Measurements from ENCODE around the gene HESX1. TPM values are rescaled to one million over a fixed set of nuclear protein-coding genes. Genes with fewer than 3 reads are reported as not detected.

Gene HESX1
- total RNA-seq, 3 donors from 2014 or later (not counting 1 experiment from before 2014, with no cell fraction given) = 0.49 to 0.55 TPM; not detected in 1

- no peak for ATAC-seq
- no peaks in the 10 kb centered on the region for H3K9me3 Mint-ChIP-seq
- H3K27ac Mint-ChIP-seq = no peak overlapping the region
Observed at GRCh38 chr3:57233799-57234198, 34.0 kb upstream of the HESX1 start.

GRCh38 chr3:57230006-57230405 lies 30.2 kb upstream of the HESX1 start:
- Histone ChIP-seq H3K9me3 (ENCODE audit: control insufficient read depth, insufficient read depth, low read length) (no peaks in the 10 kb centered on the region), H3K36me3 (ENCODE audit: control insufficient read depth, insufficient read depth, low read length) (no peaks in the 10 kb centered on the region), H3K27ac (ENCODE audit: low read length) (no peak overlapping the region), H3K4me1 (ENCODE audit: control insufficient read depth, insufficient read depth, low read length) (peaks cover 15% of the 10 kb centered on the region), H3K27me3 (ENCODE audit: control insufficient read depth, insufficient read depth, low read length) (no peaks in the 10 kb centered on the region), H3K4me3 (ENCODE audit: low read length) (no peak overlapping the region)
- peak overlapping the region in 1 of 2 donors; percentile 85 for H3K27ac Mint-ChIP-seq
- ATAC-seq (no peak), DNase-seq (no peak)
- H3K4me3 Mint-ChIP-seq = no peak overlapping the region
- H3K9me3 Mint-ChIP-seq = no peaks in the 10 kb centered on the region
- no peaks in the 10 kb centered on the region for H3K27me3 Mint-ChIP-seq (ENCODE audit: low read depth in 2 of 2)
- TF ChIP-seq CTCF (IDR thresholded peaks at IDR 0.05) = no peak
- 95% methylated on average over 2 of the region's 2 CpGs for WGBS (ENCODE audit: insufficient coverage)
- no peaks in the 10 kb centered on the region for H3K36me3 Mint-ChIP-seq
- peaks cover 25% of the 10 kb centered on the region in 2 donors for H3K4me1 Mint-ChIP-seq
- intact Hi-C loops (cut with micrococcal nuclease) = no loop called here

More at GRCh38 chr3:57233799-57234198, 34.0 kb upstream of the HESX1 start:
- Histone ChIP-seq H3K4me3 (ENCODE audit: low read length) (no peak overlapping the region), H3K36me3 (ENCODE audit: control insufficient read depth, insufficient read depth, low read length) (peaks cover 12% of the 10 kb centered on the region), H3K27ac (ENCODE audit: low read length) (no peak overlapping the region), H3K27me3 (ENCODE audit: control insufficient read depth, insufficient read depth, low read length) (no peaks in the 10 kb centered on the region), H3K9me3 (ENCODE audit: control insufficient read depth, insufficient read depth, low read length) (no peaks in the 10 kb centered on the region), H3K4me1 (ENCODE audit: control insufficient read depth, insufficient read depth, low read length) (peaks cover 10% of the 10 kb centered on the region)
- WGBS (ENCODE audit: insufficient coverage) = no CpG with 5 or more reads among the region's 2 CpGs
- no peak for TF ChIP-seq CTCF (IDR thresholded peaks at IDR 0.05)
- intact Hi-C loops (cut with micrococcal nuclease) = no loop called here
- H3K27me3 Mint-ChIP-seq (ENCODE audit: low read depth in 2 of 2) = no peaks in the 10 kb centered on the region
- no peak for DNase-seq
- H3K4me1 Mint-ChIP-seq = peaks cover 12 to 13% of the 10 kb centered on the region in 2 donors
- H3K36me3 Mint-ChIP-seq = peaks cover 8% of the 10 kb centered on the region
- no peak overlapping the region for H3K4me3 Mint-ChIP-seq

GRCh38 chr3:57227930-57228751 lies 28.4 kb upstream of the HESX1 start:
- intact Hi-C loops (cut with micrococcal nuclease) = loop anchor here (2.0 to 5.0 kb wide), 3 partner anchors 369 to 531 kb away; partner anchors contain the start of genes ARF4 and ARHGEF3
- peaks cover 21 to 25% of the 10 kb centered on the region in 2 donors for H3K4me1 Mint-ChIP-seq
- TF ChIP-seq CTCF (IDR thresholded peaks at IDR 0.05) = no peak
- no peaks in the 10 kb centered on the region for H3K36me3 Mint-ChIP-seq
- Histone ChIP-seq H3K27me3 (ENCODE audit: control insufficient read depth, insufficient read depth, low read length) (no peaks in the 10 kb centered on the region), H3K4me3 (ENCODE audit: low read length) (peak overlapping the region; percentile 60), H3K27ac (ENCODE audit: low read length) (peak overlapping the region; percentile 49), H3K36me3 (ENCODE audit: control insufficient read depth, insufficient read depth, low read length) (no peaks in the 10 kb centered on the region), H3K9me3 (ENCODE audit: control insufficient read depth, insufficient read depth, low read length) (no peaks in the 10 kb centered on the region), H3K4me1 (ENCODE audit: control insufficient read depth, insufficient read depth, low read length) (peaks cover 12% of the 10 kb centered on the region)
- DNase-seq (peak; percentile 38 to 70), ATAC-seq (peak; percentile 49 to 66 (median 52))
- no peaks in the 10 kb centered on the region for H3K9me3 Mint-ChIP-seq
- peak overlapping the region; percentile 92 for H3K4me3 Mint-ChIP-seq
- peak overlapping the region; percentile 75 to 85 for H3K27ac Mint-ChIP-seq
- H3K27me3 Mint-ChIP-seq (ENCODE audit: low read depth in 2 of 2) = no peaks in the 10 kb centered on the region
- under 1% methylated on average over 70 of the region's 70 CpGs for WGBS (ENCODE audit: insufficient coverage)
